Measurements from ENCODE around the gene IP6K3.

IP6K3 gene

GRCh38 chr6:33777398-33778388 is 31.0 kb upstream of the IP6K3 start:
- DNase-seq = no peak

GRCh38 chr6:33776764-33777163 is 30.1 kb upstream of the IP6K3 start:
- DNase-seq = no peak

- DNase-seq = no peak
Measured at GRCh38 chr6:33776186-33776585, 29.5 kb upstream of the IP6K3 start.

GRCh38 chr6:33774774-33775173 is 28.1 kb upstream of the IP6K3 start:
- no peak for DNase-seq

GRCh38 chr6:33772902-33773472 is 26.3 kb upstream of the IP6K3 start:
- no peak for DNase-seq

- DNase-seq = no peak
Measured at GRCh38 chr6:33772082-33772830, 25.6 kb upstream of the IP6K3 start.

DNA sequence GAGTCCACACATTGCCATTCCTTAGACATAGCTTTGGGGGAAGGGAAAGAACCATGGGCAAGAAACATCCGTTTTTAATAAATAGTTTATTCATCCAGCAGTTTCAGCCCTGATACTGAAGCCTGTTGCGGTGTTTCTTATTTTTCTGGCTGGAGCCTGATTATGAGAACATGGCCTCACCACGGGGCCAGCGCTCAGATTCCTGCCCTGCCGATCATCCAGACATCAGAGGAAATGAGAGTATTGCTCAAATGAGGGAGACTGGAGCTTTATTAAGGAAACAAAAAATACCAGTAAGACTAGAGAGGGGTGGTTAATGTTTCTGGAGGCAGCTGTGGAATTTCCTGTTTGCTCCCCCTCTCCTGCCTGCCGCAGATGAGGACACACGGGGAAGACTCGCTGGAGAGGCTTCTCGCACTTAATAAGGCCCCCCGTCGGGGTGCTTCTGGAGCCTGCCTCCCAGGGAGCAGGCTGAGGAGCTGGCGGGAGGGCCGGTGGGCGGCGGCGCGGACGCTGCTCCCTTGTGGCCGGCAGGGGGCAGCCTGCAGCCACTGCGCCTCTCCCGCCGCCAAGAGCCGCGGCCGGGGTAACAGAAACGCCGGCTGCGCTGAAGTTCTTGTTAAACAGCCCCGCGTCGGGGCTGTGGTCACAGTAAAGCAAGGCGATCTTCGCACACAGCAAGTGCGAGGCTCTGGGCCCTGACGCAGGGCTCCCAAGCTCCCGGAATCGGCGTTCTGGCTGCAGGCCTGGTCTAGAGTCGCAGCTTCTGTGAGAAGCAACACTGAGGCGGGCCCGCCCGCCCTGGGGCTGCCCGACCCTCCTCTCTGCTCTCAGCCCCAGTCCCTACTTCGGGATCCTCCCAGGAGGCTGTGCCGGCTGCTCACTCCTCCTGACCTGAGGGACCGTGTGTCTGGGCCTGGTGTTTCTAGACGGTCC is 24.7 kb upstream of the IP6K3 start:
- DNase-seq = no peak

GRCh38 chr6:33770833-33771145 is 24.1 kb upstream of the IP6K3 start:
- no peak for DNase-seq

DNA sequence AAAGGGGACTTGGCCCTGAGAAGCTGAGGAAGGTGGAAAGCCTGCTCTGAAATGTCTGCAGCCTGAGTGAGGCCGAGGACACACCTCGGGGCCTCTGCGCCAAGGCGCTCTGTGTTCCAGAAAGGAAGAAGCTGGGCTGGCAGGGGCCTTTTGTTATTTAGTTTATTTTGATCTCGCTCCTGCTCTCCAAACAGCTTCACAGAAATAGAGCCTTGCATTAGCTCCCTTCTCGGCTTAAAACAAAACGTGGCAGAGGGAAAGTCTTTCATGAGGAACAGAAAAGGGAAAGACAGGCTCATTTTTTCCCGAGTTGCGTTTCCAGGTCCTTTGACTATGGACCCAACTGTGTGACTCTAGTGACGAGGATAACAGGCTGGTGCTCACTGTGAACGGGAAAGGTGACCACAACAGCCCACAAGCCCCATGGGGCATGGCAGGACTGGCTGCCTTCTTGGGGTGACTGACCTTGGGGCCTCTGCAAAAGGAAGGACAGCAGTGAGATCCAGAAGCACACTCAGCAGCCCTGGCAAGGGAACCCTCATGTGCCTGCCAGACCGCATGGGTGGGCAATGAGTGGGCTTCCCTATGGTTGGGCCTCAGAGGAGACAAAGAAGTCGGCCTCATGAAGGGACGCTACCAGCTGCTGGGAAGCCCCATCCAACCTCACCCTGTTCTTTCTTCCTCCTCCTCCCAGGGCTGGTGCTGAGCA is 23.6 kb upstream of the IP6K3 start:
- no peak for DNase-seq

- DNase-seq = no peak
Measured at GRCh38 chr6:33769248-33769821, 22.6 kb upstream of the IP6K3 start.

DNA sequence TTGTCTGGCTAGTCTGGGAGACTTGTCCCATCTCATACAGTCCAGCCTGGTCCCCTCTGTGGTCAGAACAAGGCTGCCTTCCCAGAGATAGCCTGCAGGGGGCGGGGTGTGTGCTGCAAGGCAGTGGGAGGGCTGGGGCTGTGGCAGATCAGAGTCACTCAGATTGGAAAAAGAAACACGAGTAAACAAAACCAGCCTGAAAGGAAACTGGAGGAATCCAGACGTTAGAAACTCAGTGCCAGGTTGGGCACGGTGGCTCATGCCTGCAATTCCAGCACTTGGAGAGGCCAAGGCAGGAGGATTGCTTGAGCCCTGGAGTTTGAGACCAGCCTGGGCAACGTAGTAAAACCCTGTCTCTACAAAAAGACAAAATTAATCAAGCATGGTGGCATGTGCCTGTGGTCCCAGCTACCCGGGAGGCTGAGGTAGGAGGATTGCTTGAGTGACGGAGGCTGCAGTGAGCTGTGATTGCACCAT is 22.0 kb upstream of the IP6K3 start:
- DNase-seq = peak; percentile 44

GRCh38 chr6:33766921-33767907 is 20.5 kb upstream of the IP6K3 start:
- no peak for DNase-seq

- no peak for DNase-seq
Measured at GRCh38 chr6:33765368-33765767, 18.7 kb upstream of the IP6K3 start.

GRCh38 chr6:33764036-33764435 is 17.3 kb upstream of the IP6K3 start:
- DNase-seq = no peak

DNA sequence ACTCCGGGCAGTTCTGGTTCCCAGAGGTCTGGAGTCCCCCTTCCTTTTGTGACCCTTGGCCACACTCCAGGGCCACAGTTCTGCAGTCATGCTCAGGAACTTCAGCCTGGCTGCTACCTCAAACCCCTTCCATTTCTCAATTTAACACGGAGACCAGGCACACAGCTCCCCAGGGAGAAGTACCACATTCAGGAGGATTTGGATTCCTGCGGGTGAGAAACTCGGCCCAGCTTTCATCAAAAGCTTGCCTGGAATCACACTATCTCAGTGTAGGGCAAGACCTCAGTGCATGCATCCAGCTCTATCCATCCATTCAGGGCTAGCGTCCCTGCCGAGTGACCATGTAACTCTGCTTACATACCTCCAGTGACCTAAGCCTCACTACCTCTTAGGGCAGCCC is 16.8 kb upstream of the IP6K3 start:
- no peak for DNase-seq

DNA sequence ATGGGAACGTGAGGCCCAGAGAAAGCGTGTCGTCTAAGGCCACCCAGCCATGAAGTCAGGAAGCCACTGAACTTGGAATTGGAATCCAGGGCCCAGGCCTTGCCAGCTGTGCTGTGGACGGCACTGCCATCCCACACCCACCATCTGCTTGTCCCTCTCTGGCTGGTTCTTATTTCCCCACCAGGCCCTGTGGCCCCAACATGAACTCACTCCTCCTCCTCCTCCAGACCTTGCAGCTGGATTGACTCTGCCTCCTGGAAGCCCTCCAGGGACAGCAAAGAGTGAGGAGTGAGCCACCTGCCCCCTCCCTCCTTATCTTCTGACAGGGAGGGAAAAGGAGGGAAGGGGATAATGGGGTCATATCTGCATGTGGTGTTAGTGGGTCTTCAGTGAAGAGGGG is 16.0 kb upstream of the IP6K3 start:
- no peak for DNase-seq

- peak; percentile 54 for DNase-seq
Measured at GRCh38 chr6:33761922-33762629, 15.4 kb upstream of the IP6K3 start.

DNA sequence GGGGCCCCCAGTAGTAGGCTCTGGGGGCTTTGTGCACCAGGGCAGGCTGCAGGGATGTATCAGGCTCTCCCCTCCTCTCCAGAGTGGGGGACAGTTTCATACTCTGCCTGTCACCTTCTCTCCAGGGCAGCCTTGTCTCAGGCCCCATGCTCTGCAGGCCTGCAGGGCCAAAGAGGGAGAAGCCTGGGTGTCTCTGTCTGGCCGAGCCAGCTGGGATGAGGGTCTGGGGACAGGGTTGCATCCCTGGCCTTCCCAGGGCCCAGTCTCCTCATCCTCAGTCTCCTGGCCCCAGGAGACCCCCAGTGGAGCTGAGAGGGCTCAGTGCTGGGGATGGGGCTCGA is 14.8 kb upstream of the IP6K3 start:
- DNase-seq = no peak

DNA sequence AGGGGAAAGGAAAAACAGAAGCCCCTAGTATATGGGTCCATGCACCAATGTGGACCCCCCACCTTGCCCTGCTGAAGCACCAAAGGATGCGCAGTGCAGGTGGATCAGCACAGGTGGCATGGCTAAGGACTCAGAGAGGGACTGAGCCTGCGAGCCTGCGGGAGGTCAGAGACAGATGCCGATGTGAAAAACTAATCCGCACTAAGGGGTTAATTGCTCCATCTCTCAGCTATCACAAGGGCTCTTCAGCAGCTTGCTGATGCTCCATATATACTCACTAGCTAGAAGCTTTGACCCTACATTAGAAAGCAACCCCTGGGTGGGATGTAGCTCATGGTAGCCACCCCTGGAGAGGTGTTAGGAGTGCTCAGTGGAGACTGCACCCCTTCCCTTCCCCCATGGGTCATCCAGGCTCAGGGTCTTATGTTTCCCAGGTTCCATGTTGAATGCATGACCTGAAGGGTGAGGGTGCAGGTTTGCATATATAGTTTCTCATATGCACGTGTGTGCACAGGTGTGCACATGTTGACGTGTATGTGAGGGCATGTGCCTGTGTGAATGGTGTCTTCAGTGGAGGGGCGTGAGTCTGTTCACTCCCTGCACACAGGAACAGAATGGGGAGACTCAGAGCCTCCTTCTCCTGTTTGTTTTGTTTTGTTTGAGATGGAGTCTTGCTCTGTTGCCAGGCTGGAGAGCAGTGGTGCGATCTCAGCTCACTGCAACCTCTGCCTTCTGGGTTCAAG is 13.4 kb upstream of the IP6K3 start:
- no peak for DNase-seq
